H9 (cell line): ENCODE results near the gene CORO1A. TPM values are rescaled to one million over a fixed set of nuclear protein-coding genes. Genes with fewer than 3 reads are reported as not detected.

Source experiments
- DNase-seq: peaks from one replicate; pipeline ENCODE4 v3.0.0-alpha.2; 2017
- H2AFZ ChIP-seq: one replicate; pipeline ENCODE4 v1.6.1; 2013; ENCODE audit warnings: mild to moderate bottlenecking, low read length, control low read depth, moderate library complexity
- H2AK5ac ChIP-seq: 2 replicates; pipeline ENCODE4 v1.6.1; 2013; ENCODE audit warnings: low read length, control low read depth, mixed read lengths; ENCODE audit not compliant: insufficient read length
- H2BK120ac ChIP-seq: one replicate; pipeline ENCODE4 v1.6.1; 2013; ENCODE audit warnings: low read depth, mild to moderate bottlenecking, low read length, control low read depth, inconsistent platforms; ENCODE audit not compliant: poor library complexity, severe bottlenecking
- H2BK12ac ChIP-seq: 2 replicates; pipeline ENCODE4 v1.6.1; 2013; ENCODE audit warnings: low read length, control low read depth, mixed read lengths, low read depth; ENCODE audit not compliant: insufficient read length
- H2BK15ac ChIP-seq: 2 replicates; pipeline ENCODE4 v1.6.1; 2013; ENCODE audit warnings: low read depth, low read length, control low read depth
- H2BK20ac ChIP-seq: one replicate; pipeline ENCODE4 v1.6.1; 2013; ENCODE audit warnings: low read depth, mild to moderate bottlenecking, low read length, control low read depth, inconsistent platforms; ENCODE audit not compliant: poor library complexity, severe bottlenecking
- H2BK5ac ChIP-seq: 2 replicates; pipeline ENCODE4 v1.6.1; 2013; ENCODE audit warnings: low read length, control low read depth, mixed read lengths; ENCODE audit not compliant: insufficient read length
- H3K14ac ChIP-seq: 2 replicates; pipeline ENCODE4 v1.6.1; 2013; ENCODE audit warnings: low read length, control low read depth; ENCODE audit not compliant: insufficient read depth
- H3K18ac ChIP-seq: 2 replicates; pipeline ENCODE4 v1.6.1; 2013; ENCODE audit warnings: low read depth, mild to moderate bottlenecking, mixed read lengths, low read length, control low read depth; ENCODE audit not compliant: insufficient read length
- H3K23ac ChIP-seq: 2 replicates; pipeline ENCODE4 v1.6.1; 2013; ENCODE audit warnings: low read length, control low read depth, mixed read lengths, low read depth; ENCODE audit not compliant: insufficient read length
- H3K23me2 ChIP-seq: 2 replicates; pipeline ENCODE4 v1.6.1; 2013; ENCODE audit warnings: low read depth, mild to moderate bottlenecking, mixed read lengths, low read length, control low read depth; ENCODE audit not compliant: insufficient read length, poor library complexity, severe bottlenecking
- H3K27ac ChIP-seq: 2 replicates; pipeline ENCODE4 v1.5.1; 2013; ENCODE audit warnings: low read length, control low read depth, mixed read lengths, low read depth; ENCODE audit not compliant: insufficient read length
- H3K27me3 ChIP-seq: 2 replicates; pipeline ENCODE4 v1.6.1; 2013; ENCODE audit warnings: low read length, control low read depth, inconsistent platforms; ENCODE audit not compliant: insufficient read depth
- H3K4ac ChIP-seq: 2 replicates; pipeline ENCODE4 v1.6.1; 2013; ENCODE audit warnings: low read depth, mild to moderate bottlenecking, control low read depth, inconsistent platforms, low read length, moderate library complexity
- H3K4me1 ChIP-seq: 2 replicates; pipeline ENCODE4 v1.6.1; 2013; ENCODE audit warnings: low read length, control low read depth, inconsistent platforms; ENCODE audit not compliant: insufficient read depth
- H3K4me2 ChIP-seq: 2 replicates; pipeline ENCODE4 v1.6.1; 2013; ENCODE audit warnings: low read length, control low read depth, mixed read lengths; ENCODE audit not compliant: insufficient read length, insufficient read depth
- H3K56ac ChIP-seq: 2 replicates; pipeline ENCODE4 v1.6.1; 2013; ENCODE audit warnings: low read depth, mild to moderate bottlenecking, mixed read lengths, low read length, control low read depth; ENCODE audit not compliant: insufficient read length
- H3K79me1 ChIP-seq: 2 replicates; pipeline ENCODE4 v1.6.1; 2013; ENCODE audit warnings: low read depth, mild to moderate bottlenecking, moderate library complexity, low read length, control low read depth, inconsistent platforms; ENCODE audit not compliant: insufficient read depth, poor library complexity, severe bottlenecking
- H3K79me2 ChIP-seq: 2 replicates; pipeline ENCODE4 v1.6.1; 2013; ENCODE audit warnings: low read length, control low read depth, inconsistent platforms; ENCODE audit not compliant: insufficient read depth
- H3K9ac ChIP-seq: 2 replicates; pipeline ENCODE4 v1.6.1; 2013; ENCODE audit warnings: low read length, control low read depth, mixed read lengths; ENCODE audit not compliant: insufficient read length; ENCODE audit errors: extremely low read depth
- H3K9me3 ChIP-seq: one replicate; pipeline ENCODE4 v1.6.1; 2013; ENCODE audit warnings: low read depth, low read length, inconsistent platforms; ENCODE audit not compliant: control insufficient read depth
- H3T11ph ChIP-seq: one replicate; pipeline ENCODE4 v1.6.1; 2013; ENCODE audit warnings: mild to moderate bottlenecking, low read length, control low read depth, inconsistent platforms
- H4K20me1 ChIP-seq: one replicate; pipeline ENCODE4 v1.6.1; 2013; ENCODE audit not compliant: control insufficient read depth, insufficient read length, insufficient read depth
- H4K5ac ChIP-seq: 2 replicates; pipeline ENCODE4 v1.6.1; 2013; ENCODE audit warnings: low read depth, mild to moderate bottlenecking, mixed read lengths, low read length, control low read depth; ENCODE audit not compliant: insufficient read length
- H4K8ac ChIP-seq: replicated peaks from 2 replicates; pipeline ENCODE4 v1.6.1; 2013; ENCODE audit warnings: low read length, control low read depth, mixed read lengths, low read depth; ENCODE audit not compliant: insufficient read length
- H4K91ac ChIP-seq: 2 replicates; pipeline ENCODE4 v1.6.1; 2013; ENCODE audit warnings: low read depth, mild to moderate bottlenecking, moderate library complexity, mixed read lengths, low read length, control low read depth; ENCODE audit not compliant: insufficient read length
- H3K27ac Mint-ChIP-seq, 3 experiments: 2 replicates in 2 of 3; 3 replicates in 1 of 3; pipeline ENCODE4 v1.8.0; 2020 to 2021; ENCODE audit warnings: mixed read lengths in 3 of 3, mild to moderate bottlenecking in 1 of 3, moderate library complexity in 1 of 3
- H3K27me3 Mint-ChIP-seq: 2 replicates; pipeline ENCODE4 v1.8.0; 2021; ENCODE audit warnings: low read depth, mild to moderate bottlenecking, moderate library complexity, mixed read lengths
- H3K36me3 Mint-ChIP-seq, 3 experiments: 2 replicates in 2 of 3; 3 replicates in 1 of 3; pipeline ENCODE4 v1.8.0; 2020 to 2021; ENCODE audit warnings: low read depth in 3 of 3, mixed read lengths in 3 of 3; ENCODE audit not compliant: insufficient read depth in 1 of 3
- H3K4me1 Mint-ChIP-seq, 2 experiments: 2 replicates each; pipeline ENCODE4 v1.8.0; 2020; ENCODE audit warnings: mixed read lengths in 2 of 2
- H3K4me3 Mint-ChIP-seq, 2 experiments: 2 replicates in 1 of 2; 3 replicates in 1 of 2; pipeline ENCODE4 v1.8.0; 2020 to 2021; ENCODE audit warnings: mild to moderate bottlenecking in 2 of 2, mixed read lengths in 2 of 2, moderate library complexity in 1 of 2
- H3K9me3 Mint-ChIP-seq, 2 experiments: 2 replicates in 1 of 2; 3 replicates in 1 of 2; pipeline ENCODE4 v1.8.0; 2020; ENCODE audit warnings: mild to moderate bottlenecking in 2 of 2, mixed read lengths in 2 of 2, moderate library complexity in 1 of 2
- CTCF ChIP-seq: fragments of 200-600 bp; sonication (generic); conservative IDR thresholded peaks from 3 replicates; pipeline ENCODE4 v1.8.0; 2021; ENCODE audit warnings: antibody characterized with exemption, mild to moderate bottlenecking
- WGBS: extraction: QIAGEN DNeasy Blood & Tissue Kit; methylation state at CpG from one replicate; pipeline ENCODE4 v1.1.7; 2013; ENCODE audit warnings: missing lambda C conversion rate, low lambda C conversion rate, mixed read lengths; ENCODE audit not compliant: insufficient read length; ENCODE audit errors: extremely low coverage; 5-methylcytosine and 5-hydroxymethylcytosine counted together
- total RNA-seq: library from RNA; stranded (reverse); gene quantifications from 2 replicates; pipeline ENCODE4 v1.2.1, GENCODE V29; 2021

CORO1A gene
- total RNA-seq, 1 experiment from 2014 or later: 4.8 TPM

- Histone ChIP-seq H4K8ac (no peak overlapping the region), H2BK5ac (no peak overlapping the region), H2AK5ac (no peak overlapping the region), H2BK120ac (no peak overlapping the region), H3K9me3 (no peaks in the 10 kb centered on the region), H3K9ac (no peak overlapping the region), H3K23me2 (peaks cover 3% of the 10 kb centered on the region), H4K20me1 (no peaks in the 10 kb centered on the region), H2AFZ (no peak overlapping the region), H3K79me2 (no peaks in the 10 kb centered on the region), H3K23ac (no peak overlapping the region), H3K4me2 (no peak overlapping the region), H3K4me1 (no peaks in the 10 kb centered on the region), H4K91ac (no peak overlapping the region), H3K56ac (no peak overlapping the region), H3K18ac (no peak overlapping the region), H2BK15ac (no peak overlapping the region), H2BK12ac (no peak overlapping the region), H3K27ac (no peak overlapping the region), H3K79me1 (no peaks in the 10 kb centered on the region), H4K5ac (no peak overlapping the region), H3K14ac (no peak overlapping the region), H3T11ph (no peak overlapping the region), H3K27me3 (no peaks in the 10 kb centered on the region), H2BK20ac (no peak overlapping the region), H3K4ac (no peak overlapping the region)
- no peak overlapping the region for H3K27ac Mint-ChIP-seq
- no peak for DNase-seq
- TF ChIP-seq CTCF: no peak
- H3K4me3 Mint-ChIP-seq: no peak overlapping the region
- H3K4me1 Mint-ChIP-seq: 0 out of 4 replicates have a peak, but pooled peaks cover 0 to 2% of the 10 kb centered on the region in 2 experiments
- H3K9me3 Mint-ChIP-seq: peaks cover 0 to 2% of the 10 kb centered on the region in 2 experiments; a peak in 1 of 5 replicates
- H3K36me3 Mint-ChIP-seq: peaks cover 0 to 1% (median 0%) of the 10 kb centered on the region in 3 experiments; a peak in 1 of 7 replicates
- WGBS: no CpG with 5 or more reads among the region's 8 CpGs
- H3K27me3 Mint-ChIP-seq: peaks cover 2% of the 10 kb centered on the region
Measured at GRCh38 chr16:30137897-30138296, 45.5 kb upstream of the CORO1A start.
